Keratinocyte (primary cell): ENCODE data around the gene SPDYC. TPM values are rescaled to one million over a fixed set of nuclear protein-coding genes. Genes with fewer than 3 reads are reported as not detected.

Source experiments
- DNase-seq: peaks from one replicate; pipeline ENCODE4 v3.0.0-alpha.2; 2011; ENCODE audit warnings: low read depth, missing footprints, low spot score
- FAIRE-seq: peaks from 2 replicates; lab custom pipeline; 2011; peaks lifted over from hg19 to GRCh38; lab: Jason Lieb, UNC
- H2AFZ ChIP-seq: 2 replicates; pipeline ENCODE4 v1.6.0; 2012; ENCODE audit warnings: low read length, control low read depth, inconsistent platforms; ENCODE audit not compliant: control insufficient read depth
- H3K27ac ChIP-seq: 2 replicates; pipeline ENCODE4 v1.5.1; 2011; ENCODE audit warnings: low read length; ENCODE audit not compliant: control insufficient read depth, insufficient read depth
- H3K27me3 ChIP-seq: 3 replicates; pipeline ENCODE4 v1.6.0; 2011; ENCODE audit warnings: low read length; ENCODE audit not compliant: control insufficient read depth, insufficient read depth; ENCODE audit errors: extremely low read depth
- H3K36me3 ChIP-seq, 2 experiments: 2 replicates in 1 of 2; 3 replicates in 1 of 2; pipeline ENCODE4 v1.5.1; 2011; ENCODE audit warnings: low read length in 2 of 2, mild to moderate bottlenecking in 1 of 2; ENCODE audit not compliant: control insufficient read depth in 2 of 2, insufficient read depth in 2 of 2; ENCODE audit errors: extremely low read depth in 1 of 2
- H3K4me1 ChIP-seq: 3 replicates; pipeline ENCODE4 v1.5.1; 2011; ENCODE audit warnings: low read length; ENCODE audit not compliant: control insufficient read depth, insufficient read depth; ENCODE audit errors: extremely low read depth
- H3K4me2 ChIP-seq: 3 replicates; pipeline ENCODE4 v1.6.0; 2011; ENCODE audit warnings: low read depth, low read length; ENCODE audit not compliant: control insufficient read depth, insufficient read depth; ENCODE audit errors: extremely low read depth
- H3K4me3 ChIP-seq, 3 experiments: fragments of 200-600 bp in 1 of 3; sonication (generic) in 1 of 3; 2 replicates in 2 of 3; 3 replicates in 1 of 3; pipeline ENCODE4 v1.5.1; 2011 to 2016; ENCODE audit warnings: low read length in 3 of 3, mild to moderate bottlenecking in 3 of 3, control low read depth in 2 of 3, inconsistent platforms in 1 of 3, low read depth in 1 of 3, mixed read lengths in 1 of 3, mixed run types in 1 of 3, moderate library complexity in 1 of 3; ENCODE audit not compliant: control insufficient read depth in 2 of 3, insufficient read depth in 2 of 3; ENCODE audit errors: extremely low read depth in 1 of 3
- H3K79me2 ChIP-seq: 2 replicates; pipeline ENCODE4 v1.6.0; 2012; ENCODE audit warnings: low read length; ENCODE audit not compliant: control insufficient read depth, insufficient read depth
- H3K9ac ChIP-seq: 3 replicates; pipeline ENCODE4 v1.6.0; 2011; ENCODE audit warnings: low read length; ENCODE audit not compliant: control insufficient read depth, insufficient read depth; ENCODE audit errors: extremely low read depth
- H3K9me1 ChIP-seq: 3 replicates; pipeline ENCODE4 v1.6.0; 2011; ENCODE audit warnings: low read length; ENCODE audit not compliant: control insufficient read depth, insufficient read depth; ENCODE audit errors: extremely low read depth
- H3K9me3 ChIP-seq: 2 replicates; pipeline ENCODE4 v1.5.1; 2012; ENCODE audit warnings: low read depth, low read length; ENCODE audit not compliant: control insufficient read depth
- H4K20me1 ChIP-seq: 3 replicates; pipeline ENCODE4 v1.6.0; 2011; ENCODE audit warnings: low read length; ENCODE audit not compliant: control insufficient read depth, insufficient read depth; ENCODE audit errors: extremely low read depth
- CTCF ChIP-seq, 3 experiments: IDR thresholded peaks in 1 of 3; conservative IDR thresholded peaks in 1 of 3; optimal IDR thresholded peaks in 1 of 3; 2 replicates in 2 of 3; 3 replicates in 1 of 3; pipeline versions ENCODE3 to v1.5.1; 2011; ENCODE audit warnings: low read length in 3 of 3, mild to moderate bottlenecking in 3 of 3, moderate library complexity in 2 of 3, control low read depth in 1 of 3, inconsistent platforms in 1 of 3; ENCODE audit not compliant: insufficient read depth in 2 of 3; ENCODE audit errors: extremely low read depth in 1 of 3
- EZH2 ChIP-seq: IDR thresholded peaks from one replicate; pipeline ENCODE4 v1.6.1; 2012; ENCODE audit warnings: inconsistent platforms, mild to moderate bottlenecking, low read length, moderate library complexity
- dilution Hi-C: fragments of 300-500 bp; cut with MboI; formaldehyde crosslinking; loops from one replicate; pipeline ENCODE4 v1.7.0; 2020; ENCODE audit warnings: low sequenced_read_pairs; ENCODE audit not compliant: extremely low pct_ligation_motif_present
- polyA plus RNA-seq, 5 experiments: library from polyadenylated mRNA; depleted of rRNA in 3 of 5; stranded (reverse) in 3 of 5; stranded (forward) in 1 of 5; unstranded in 1 of 5; fragments of >200 nt; gene quantifications; 1 replicate in 1 of 5; 2 replicates in 3 of 5; 3 replicates in 1 of 5; pipeline versions ENCODE4 v1.2.1 to v1.2.3, GENCODE V29; 2011 to 2012; ENCODE audit warnings: missing spikeins in 2 of 5, low read depth in 1 of 5, low replicate concordance in 1 of 5

The SPDYC gene
- polyA plus RNA-seq, 1 donor (not counting 4 experiments of a cell fraction or from before 2014, with no cell fraction given), result not detected

- no peaks in the 10 kb centered on the region for H3K9me3 ChIP-seq
- H3K27ac ChIP-seq, result peak overlapping the region; percentile 43
- peak overlapping the region in 1 of 3 experiments; percentile 19 for H3K4me3 ChIP-seq
- TF ChIP-seq CTCF (optimal IDR thresholded peaks at IDR 0.05 in 1 of 3, IDR thresholded peaks at IDR 0.05 in 1 of 3, conservative IDR thresholded peaks at IDR 0.05 in 1 of 3; ENCODE audit: extremely low read depth in 1 of 3, insufficient read depth in 2 of 3, low read length in 3 of 3) (peak in 1 of 3 experiments; percentile 8), EZH2 (no peak)
- no peaks in the 10 kb centered on the region for H3K79me2 ChIP-seq
- H3K36me3 ChIP-seq, result no peaks in the 10 kb centered on the region
- FAIRE-seq (peak; percentile 41), DNase-seq (peak; percentile 49)
- H3K9me1 ChIP-seq, result no peaks in the 10 kb centered on the region
- H2AFZ ChIP-seq, result peak overlapping the region; percentile 19
- H3K27me3 ChIP-seq, result no peaks in the 10 kb centered on the region
- H4K20me1 ChIP-seq, result no peaks in the 10 kb centered on the region
- dilution Hi-C loops, result no loop called here
- peaks cover 15% of the 10 kb centered on the region for H3K4me1 ChIP-seq
- peak overlapping the region; percentile 39 for H3K9ac ChIP-seq
- H3K4me2 ChIP-seq, result peak overlapping the region; percentile 83
These were observed 19.3 kb upstream of the SPDYC start for GRCh38 chr11:65150509-65151299.

- FAIRE-seq, result no peak
- no peak for DNase-seq
- dilution Hi-C loops, result no loop called here
- H3K79me2 ChIP-seq, result no peaks in the 10 kb centered on the region
- no peaks in the 10 kb centered on the region for H3K36me3 ChIP-seq
- H3K9me1 ChIP-seq, result no peaks in the 10 kb centered on the region
- no peaks in the 10 kb centered on the region for H3K9me3 ChIP-seq
- H3K9ac ChIP-seq, result no peak overlapping the region
- TF ChIP-seq CTCF (optimal IDR thresholded peaks at IDR 0.05 in 1 of 3, IDR thresholded peaks at IDR 0.05 in 1 of 3, conservative IDR thresholded peaks at IDR 0.05 in 1 of 3; ENCODE audit: extremely low read depth in 1 of 3, insufficient read depth in 2 of 3, low read length in 3 of 3) (no peak), EZH2 (no peak)
- H3K4me2 ChIP-seq, result peak overlapping the region; percentile 83
- no peaks in the 10 kb centered on the region for H4K20me1 ChIP-seq
- H3K4me3 ChIP-seq, result no peak overlapping the region
- no peaks in the 10 kb centered on the region for H3K27me3 ChIP-seq
- H3K4me1 ChIP-seq, result peaks cover 15% of the 10 kb centered on the region
- H3K27ac ChIP-seq, result no peak overlapping the region
- H2AFZ ChIP-seq, result no peak overlapping the region
These were observed 18.6 kb upstream of the SPDYC start for GRCh38 chr11:65151331-65151899.
